ENCODE results near the gene GPHN. TPM values are rescaled to one million over a fixed set of nuclear protein-coding genes. Genes with fewer than 3 reads are reported as not detected.

Gene GPHN
- total and polyA plus RNA-seq, 2 of the 8 experiments (the other 6 are each of a cell fraction or from before 2014, with no cell fraction given) = 6.0 to 16.0 TPM

DNA sequence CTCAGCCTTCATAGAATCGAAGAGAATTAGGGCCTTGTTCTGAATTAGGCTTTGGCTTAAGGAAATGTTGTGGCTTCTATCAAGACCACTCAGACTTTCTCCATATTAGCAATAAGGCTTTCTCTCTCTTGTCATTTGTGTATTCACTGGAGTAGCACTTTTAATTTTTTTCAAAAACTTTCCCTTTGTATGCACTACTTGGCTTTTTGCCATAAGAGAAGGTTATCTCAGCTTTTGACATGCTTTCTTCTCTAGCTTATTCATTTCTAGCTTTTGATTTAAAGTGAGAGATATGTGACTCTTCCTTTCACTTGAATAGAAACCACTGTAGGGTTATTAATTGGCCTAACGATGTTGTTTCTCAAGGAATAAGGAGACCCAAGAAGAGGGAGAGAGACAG is 244.2 kb downstream of the GPHN start:
- Histone ChIP-seq H3K4me1 (replicated peaks in 1 of 4; ENCODE audit: control insufficient read depth in 3 of 4, insufficient read depth in 4 of 4, low read length in 3 of 4) (no peaks in the 10 kb centered on the region), H3K23me2 (ENCODE audit: low read depth, low read length) (no peaks in the 10 kb centered on the region), H2BK20ac (ENCODE audit: low read length) (no peak overlapping the region), H3K79me1 (ENCODE audit: low read depth, low read length) (no peaks in the 10 kb centered on the region), H4K91ac (replicated peaks; ENCODE audit: insufficient read length, low read length) (no peak overlapping the region), H4K5ac (ENCODE audit: insufficient read length, low read depth, low read length) (no peak overlapping the region), H3K9ac (replicated peaks in 1 of 4; ENCODE audit: extremely low read depth in 1 of 4, low read depth in 3 of 4, low read length in 3 of 4) (no peak overlapping the region), H3K4ac (replicated peaks; ENCODE audit: insufficient read length, low read depth, low read length) (no peak overlapping the region), H2BK12ac (ENCODE audit: low read depth, low read length) (no peak overlapping the region), H3K36me3 (ENCODE audit: control insufficient read depth in 2 of 4, insufficient read depth in 4 of 4, low read length in 3 of 4) (no peaks in the 10 kb centered on the region), H3K79me2 (ENCODE audit: control insufficient read depth in 1 of 2, insufficient read depth in 2 of 2, low read length in 2 of 2) (no peaks in the 10 kb centered on the region), H3K14ac (ENCODE audit: insufficient read length) (no peak overlapping the region), H2AFZ (ENCODE audit: low read length) (no peak overlapping the region), H3K9me3 (ENCODE audit: insufficient read depth in 2 of 2, low read depth in 1 of 2, low read length in 1 of 2) (no peaks in the 10 kb centered on the region), H3K27me3 (replicated peaks in 1 of 4; ENCODE audit: control insufficient read depth in 3 of 4, extremely low read depth in 1 of 4, insufficient read depth in 3 of 4, low read length in 3 of 4) (no peaks in the 10 kb centered on the region), H3K4me2 (ENCODE audit: insufficient read depth in 1 of 2, low read depth in 2 of 2, low read length in 2 of 2) (no peak overlapping the region), H2BK5ac (ENCODE audit: low read depth, low read length) (no peak overlapping the region), H4K8ac (ENCODE audit: extremely low read depth, insufficient read depth, low read length) (no peak overlapping the region), H2BK15ac (ENCODE audit: low read length) (no peak overlapping the region), H3K18ac (ENCODE audit: extremely low read depth, low read length) (no peak overlapping the region), H3K27ac (ENCODE audit: low read depth, low read length) (no peak overlapping the region), H2BK120ac (replicated peaks; ENCODE audit: low read depth, low read length) (no peak overlapping the region), H2AK5ac (ENCODE audit: low read depth, low read length) (no peak overlapping the region), H4K20me1 (replicated peaks in 1 of 2; ENCODE audit: control insufficient read depth in 1 of 2, insufficient read depth in 2 of 2, low read length in 2 of 2) (no peaks in the 10 kb centered on the region), H3K4me3 (ENCODE audit: extremely low read depth in 1 of 4, insufficient read depth in 2 of 4, low read depth in 3 of 4, low read length in 4 of 4) (no peak overlapping the region), H3K23ac (ENCODE audit: insufficient read length) (no peak overlapping the region), H3K56ac (replicated peaks; ENCODE audit: insufficient read length, low read depth, low read length) (no peak overlapping the region)
- ChIA-PET POLR2A (ENCODE audit: partially characterized antibody) (no interaction called here), CTCF (ENCODE audit: partially characterized antibody) (interaction anchor here (0.7 to 0.8 kb wide), 2 partner anchors 17 to 393 kb away, joined by 4 read pairs; no protein-coding TSS in a partner anchor)
- DNase-seq (ENCODE audit: low read depth in 1 of 2, low spot score in 2 of 2) (no peak), FAIRE-seq (no peak)
- WGBS, 2 experiments (ENCODE audit: extremely low coverage in 1 of 2, insufficient coverage in 1 of 2, insufficient read length in 1 of 2, insufficient replicate concordance in 2 of 2, low coverage in 1 of 2, low lambda C conversion rate in 2 of 2, missing lambda C conversion rate in 1 of 2) = 92% methylated on average over 2 of the region's 2 CpGs; no CpG with 5 or more reads in 1 of the 2 experiments
- TF ChIP-seq BCL11A (IDR thresholded peaks at IDR 0.05; ENCODE audit: low read depth in 2 of 2, low read length in 2 of 2) = no peak
- TF ChIP-seq CBX5 (IDR thresholded peaks at IDR 0.05; ENCODE audit: low read depth, low read length) = no peak
- TF ChIP-seq KDM4A (IDR thresholded peaks at IDR 0.05; ENCODE audit: low read depth, low read length, severe bottlenecking) = no peak
- no peak for TF ChIP-seq ZNF274 (IDR thresholded peaks at IDR 0.05; ENCODE audit: borderline replicate concordance, extremely low read depth, low read length)
- no peak for TF ChIP-seq JUND (IDR thresholded peaks at IDR 0.05; ENCODE audit: low read length)
- no peak for TF ChIP-seq PHF8 (conservative IDR thresholded peaks at IDR 0.05; ENCODE audit: low read depth, low read length)
- no peak for TF ChIP-seq SAP30 (IDR thresholded peaks at IDR 0.05; ENCODE audit: insufficient read depth, insufficient replicate concordance, low read length)
- no peak for TF ChIP-seq TEAD4 (IDR thresholded peaks at IDR 0.05; ENCODE audit: low read depth, low read length)
- no peak for TF ChIP-seq YY1 (IDR thresholded peaks at IDR 0.05; ENCODE audit: low read depth, low read length)
- TF ChIP-seq RXRA (IDR thresholded peaks at IDR 0.05; ENCODE audit: insufficient read depth, low read depth, low read length) = no peak
- TF ChIP-seq CEBPB (IDR thresholded peaks at IDR 0.05; ENCODE audit: low read depth, low read length) = no peak
- no peak for TF ChIP-seq GABPA (IDR thresholded peaks at IDR 0.05; ENCODE audit: borderline replicate concordance, insufficient read depth, low read length)
- no peak for TF ChIP-seq EP300 (IDR thresholded peaks at IDR 0.05; ENCODE audit: borderline replicate concordance in 1 of 2, low read depth in 2 of 2, low read length in 2 of 2)
- TF ChIP-seq SIX5 (IDR thresholded peaks at IDR 0.05; ENCODE audit: low read depth, low read length) = no peak
- no peak for TF ChIP-seq SIRT6 (IDR thresholded peaks at IDR 0.05; ENCODE audit: low read length)
- TF ChIP-seq SRF (IDR thresholded peaks at IDR 0.05; ENCODE audit: low read depth, low read length) = no peak

Measured in H1 (cell line).